CD14-positive monocyte (primary cell): ENCODE data around the gene NLGN1. TPM values are rescaled to one million over a fixed set of nuclear protein-coding genes. Genes with fewer than 3 reads are reported as not detected.

ENCODE experiments used
- DNase-seq, 3 donors: peaks; one replicate each; pipeline ENCODE4 v3.0.0-alpha.2; 2011 to 2022
- H2AFZ ChIP-seq: 2 replicates; pipeline ENCODE4 v1.6.0; 2012; ENCODE audit warnings: mild to moderate bottlenecking, low read depth, low read length, inconsistent platforms; ENCODE audit not compliant: insufficient read depth, poor library complexity, severe bottlenecking
- H3K27ac ChIP-seq, 2 donors: 1 replicate in 1 of 2; 2 replicates in 1 of 2; pipeline ENCODE4 v1.5.1; 2012 to 2013; ENCODE audit warnings: low read length in 2 of 2, control low read depth in 1 of 2, inconsistent platforms in 1 of 2, low read depth in 1 of 2, mild to moderate bottlenecking in 1 of 2
- H3K27me3 ChIP-seq, 2 donors: one replicate each; pipeline versions ENCODE4 v1.6.0 to v1.6.1; 2011 to 2013; ENCODE audit warnings: low read length in 2 of 2; ENCODE audit not compliant: control insufficient read depth in 2 of 2, insufficient read depth in 2 of 2
- H3K36me3 ChIP-seq, 2 donors: replicated peaks in 1 of 2; 1 replicate in 1 of 2; 2 replicates in 1 of 2; pipeline versions ENCODE4 v1.5.1 to v1.6.1; 2012 to 2013; ENCODE audit warnings: low read length in 2 of 2, control low read depth in 1 of 2, inconsistent platforms in 1 of 2, mild to moderate bottlenecking in 1 of 2; ENCODE audit not compliant: insufficient read depth in 2 of 2, control insufficient read depth in 1 of 2
- H3K4me1 ChIP-seq, 2 donors: 1 replicate in 1 of 2; 2 replicates in 1 of 2; pipeline versions ENCODE4 v1.5.1 to v1.6.1; 2012 to 2013; ENCODE audit warnings: low read length in 2 of 2, control low read depth in 1 of 2, inconsistent platforms in 1 of 2, mild to moderate bottlenecking in 1 of 2, moderate library complexity in 1 of 2; ENCODE audit not compliant: insufficient read depth in 2 of 2, control insufficient read depth in 1 of 2
- H3K4me2 ChIP-seq: replicated peaks from 2 replicates; pipeline ENCODE3; 2012; ENCODE audit warnings: low read length, moderate library complexity, mild to moderate bottlenecking; ENCODE audit not compliant: poor library complexity, severe bottlenecking; ENCODE audit errors: extremely low read depth
- H3K4me3 ChIP-seq, 3 experiments: fragments of 200-600 bp in 1 of 3; sonication (generic) in 1 of 3; replicated peaks in 1 of 3; 1 replicate in 2 of 3; 2 replicates in 1 of 3; pipeline ENCODE4 v1.5.1; 2011 to 2013; ENCODE audit warnings: low read length in 3 of 3, mild to moderate bottlenecking in 3 of 3, control low read depth in 2 of 3, low read depth in 2 of 3, inconsistent platforms in 1 of 3, moderate library complexity in 1 of 3
- H3K79me2 ChIP-seq: 2 replicates; pipeline ENCODE4 v1.6.0; 2012; ENCODE audit warnings: mild to moderate bottlenecking, control low read depth, inconsistent platforms, low read length, moderate library complexity; ENCODE audit not compliant: insufficient read depth
- H3K9ac ChIP-seq: 2 replicates; pipeline ENCODE4 v1.6.0; 2017; ENCODE audit warnings: low read length, mild to moderate bottlenecking; ENCODE audit not compliant: insufficient read depth, poor library complexity, severe bottlenecking
- H3K9me3 ChIP-seq, 2 donors: replicated peaks in 1 of 2; 1 replicate in 1 of 2; 2 replicates in 1 of 2; pipeline versions ENCODE4 v1.5.1 to v1.6.1; 2012 to 2013; ENCODE audit warnings: low read length in 2 of 2, control low read depth in 1 of 2; ENCODE audit not compliant: control insufficient read depth in 1 of 2, insufficient read depth in 1 of 2
- H4K20me1 ChIP-seq: 2 replicates; pipeline ENCODE4 v1.6.0; 2012; ENCODE audit warnings: mild to moderate bottlenecking, low read length, control low read depth, moderate library complexity; ENCODE audit not compliant: insufficient read depth
- H3K27ac Mint-ChIP-seq, 7 donors: one replicate each; pipeline ENCODE4 v1.8.0; 2020; ENCODE audit warnings: mild to moderate bottlenecking in 7 of 7, mixed read lengths in 7 of 7, moderate library complexity in 6 of 7, inconsistent platforms in 2 of 7
- H3K27me3 Mint-ChIP-seq, 3 donors: one replicate each; pipeline ENCODE4 v1.8.0; 2021 to 2022; ENCODE audit warnings: low read depth in 3 of 3, mild to moderate bottlenecking in 3 of 3, mixed read lengths in 3 of 3, moderate library complexity in 3 of 3, inconsistent platforms in 1 of 3
- H3K36me3 Mint-ChIP-seq, 2 donors: one replicate each; pipeline ENCODE4 v1.8.0; 2020; ENCODE audit warnings: mixed read lengths in 2 of 2, inconsistent platforms in 1 of 2, mild to moderate bottlenecking in 1 of 2
- H3K4me1 Mint-ChIP-seq: one replicate; pipeline ENCODE4 v1.8.0; 2020; ENCODE audit warnings: mild to moderate bottlenecking, mixed read lengths
- H3K4me3 Mint-ChIP-seq, 2 donors: one replicate each; pipeline ENCODE4 v1.8.0; 2020; ENCODE audit warnings: mild to moderate bottlenecking in 2 of 2, mixed read lengths in 2 of 2, moderate library complexity in 1 of 2
- H3K9me3 Mint-ChIP-seq, 7 donors: one replicate each; pipeline ENCODE4 v1.8.0; 2020 to 2022; ENCODE audit warnings: mixed read lengths in 7 of 7, mild to moderate bottlenecking in 6 of 7, moderate library complexity in 6 of 7, inconsistent platforms in 2 of 7
- CTCF ChIP-seq: fragments of 200-600 bp; IDR thresholded peaks from one replicate; pipeline ENCODE4 v1.8.0; 2022; ENCODE audit warnings: antibody characterized with exemption, mild to moderate bottlenecking
- WGBS: methylation state at CpG from one replicate; pipeline ENCODE4 v1.1.5; 2013; ENCODE audit warnings: missing lambda C conversion rate; ENCODE audit not compliant: insufficient coverage; 5-methylcytosine and 5-hydroxymethylcytosine counted together
- intact Hi-C, 2 donors: fragments of 100-400 bp; cut with micrococcal nuclease; formaldehyde crosslinking; loops; one replicate each; pipeline versions ENCODE4 v1.15.0 to v1.15.1; 2023
- polyA plus RNA-seq, 3 donors: library from polyadenylated mRNA; depleted of rRNA in 1 of 3; unstranded in 2 of 3; stranded (reverse) in 1 of 3; fragments of 300-500 nt in 2 of 3; fragments of >200 nt in 1 of 3; fragmentation: Illumina TruSeq in 2 of 3; gene quantifications; 1 replicate in 2 of 3; 2 replicates in 1 of 3; pipeline ENCODE4 v1.2.3, GENCODE V29; 2012 to 2021

The NLGN1 gene
- polyA plus RNA-seq, 3 donors, result not detected

GRCh38 chr3:173676094-173676493, 278.6 kb downstream of the NLGN1 start:
- peaks cover 0 to 4% (median 3%) of the 10 kb centered on the region in 7 donors for H3K9me3 Mint-ChIP-seq

GRCh38 chr3:173681188-173681678, 283.7 kb downstream of the NLGN1 start:
- H3K27me3 ChIP-seq, result no peaks in the 10 kb centered on the region
- DNase-seq, result no peak
- no peak overlapping the region for H3K4me3 ChIP-seq
- WGBS, result no CpG with 5 or more reads among the region's 1 CpG
- no peaks in the 10 kb centered on the region for H3K36me3 ChIP-seq
- no peaks in the 10 kb centered on the region for H3K4me1 Mint-ChIP-seq
- TF ChIP-seq CTCF, result no peak
- no peaks in the 10 kb centered on the region for H3K9me3 Mint-ChIP-seq
- no peak overlapping the region for H3K27ac ChIP-seq
- no peaks in the 10 kb centered on the region for H3K79me2 ChIP-seq
- H3K36me3 Mint-ChIP-seq, result no peaks in the 10 kb centered on the region
- H3K4me3 Mint-ChIP-seq, result no peak overlapping the region
- no peaks in the 10 kb centered on the region for H3K27me3 Mint-ChIP-seq
- no peaks in the 10 kb centered on the region for H4K20me1 ChIP-seq
- no peak overlapping the region for H3K9ac ChIP-seq
- intact Hi-C loops, result no loop called here
- H2AFZ ChIP-seq, result no peak overlapping the region
- H3K9me3 ChIP-seq, result no peaks in the 10 kb centered on the region
- H3K4me2 ChIP-seq, result no peak overlapping the region
- no peak overlapping the region for H3K27ac Mint-ChIP-seq
- no peaks in the 10 kb centered on the region for H3K4me1 ChIP-seq

More at GRCh38 chr3:173676094-173676493, 278.6 kb downstream of the NLGN1 start:
- no peak overlapping the region for H2AFZ ChIP-seq
- no peak overlapping the region for H3K4me3 Mint-ChIP-seq
- no peaks in the 10 kb centered on the region for H3K36me3 ChIP-seq
- H3K9ac ChIP-seq, result no peak overlapping the region
- no peak for TF ChIP-seq CTCF
- no peak overlapping the region for H3K27ac Mint-ChIP-seq
- no peaks in the 10 kb centered on the region for H3K36me3 Mint-ChIP-seq
- H3K4me3 ChIP-seq, result no peak overlapping the region
- no peaks in the 10 kb centered on the region for H4K20me1 ChIP-seq
- no peak overlapping the region for H3K4me2 ChIP-seq
- intact Hi-C loops, result no loop called here
- WGBS, result no CpG with 5 or more reads among the region's 1 CpG
- no peaks in the 10 kb centered on the region for H3K27me3 ChIP-seq
- no peaks in the 10 kb centered on the region for H3K79me2 ChIP-seq
- H3K4me1 ChIP-seq, result no peaks in the 10 kb centered on the region
- H3K27me3 Mint-ChIP-seq, result peaks cover 0 to 2% (median 0%) of the 10 kb centered on the region in 3 donors
- H3K4me1 Mint-ChIP-seq, result no peaks in the 10 kb centered on the region
- no peak for DNase-seq
- H3K9me3 ChIP-seq, result no peaks in the 10 kb centered on the region
- H3K27ac ChIP-seq, result no peak overlapping the region
